ENCODE results near the gene NDUFS2. TPM values are rescaled to one million over a fixed set of nuclear protein-coding genes. Genes with fewer than 3 reads are reported as not detected.
"Not testable (repeated sequence)": the region's sequence is repeated elsewhere in the genome, so short reads cannot be mapped to it uniquely, and the experiment has no call there.

The NDUFS2 gene
- total RNA-seq, 2 experiments from 2014 or later, result 69.4 to 83.9 TPM

DNA sequence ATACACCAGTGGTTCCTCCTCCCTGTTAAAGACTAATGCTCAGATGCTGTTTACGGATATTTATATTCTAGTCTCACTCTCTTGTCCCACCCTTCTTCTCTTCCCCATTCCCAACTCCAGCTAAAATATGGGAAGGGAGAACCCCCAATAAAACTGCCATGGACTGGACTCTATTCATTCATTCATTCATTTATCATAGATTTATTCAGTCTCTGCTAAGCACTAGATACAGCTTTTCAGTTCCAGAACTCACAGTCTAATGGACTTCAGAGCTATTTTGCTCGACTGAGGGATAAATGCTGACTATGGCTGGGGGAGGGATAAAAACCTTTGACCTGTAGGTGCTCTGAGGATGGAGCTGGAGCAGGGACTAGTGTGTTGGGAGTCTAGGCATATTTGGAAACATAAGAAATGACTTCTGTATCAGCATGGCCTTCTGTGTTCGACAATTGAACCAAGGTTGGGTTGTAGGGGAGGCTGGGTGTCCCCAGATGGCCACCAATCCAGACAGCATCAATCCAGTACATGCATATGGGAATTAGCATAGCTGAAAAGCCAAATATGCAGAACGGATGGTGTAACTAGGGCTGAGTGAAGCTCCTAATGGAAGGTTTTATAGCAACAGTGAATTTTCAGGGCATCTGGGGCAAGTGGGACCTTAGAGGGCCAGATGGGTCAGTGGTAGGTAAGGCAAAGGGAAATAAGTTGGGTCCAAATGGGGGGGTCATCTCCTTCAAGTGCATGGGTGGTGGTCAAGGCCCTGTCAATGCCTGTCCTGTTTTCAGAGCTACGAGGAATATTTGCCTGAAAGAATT is 17.1 kb downstream of the NDUFS2 start:
- CTCF ChIA-PET, result interaction anchor here (0.8 to 10.9 kb wide), 7 partner anchors 9 to 162 kb away, joined by 3 to 110 read pairs (median 10); partner anchors contain the start of gene NDUFS2
- no peak for DNase-seq
- ATAC-seq, result no peak
- no peak overlapping the region for H3K4me3 Mint-ChIP-seq
- H3K27ac Mint-ChIP-seq, result no peak overlapping the region
- no peaks in the 10 kb centered on the region for H3K9me3 Mint-ChIP-seq (ENCODE audit: low read depth)
- no peaks in the 10 kb centered on the region for H3K27me3 Mint-ChIP-seq
- H3K4me1 Mint-ChIP-seq, result peaks cover 32% of the 10 kb centered on the region
- peaks cover 7% of the 10 kb centered on the region for H3K36me3 Mint-ChIP-seq

DNA sequence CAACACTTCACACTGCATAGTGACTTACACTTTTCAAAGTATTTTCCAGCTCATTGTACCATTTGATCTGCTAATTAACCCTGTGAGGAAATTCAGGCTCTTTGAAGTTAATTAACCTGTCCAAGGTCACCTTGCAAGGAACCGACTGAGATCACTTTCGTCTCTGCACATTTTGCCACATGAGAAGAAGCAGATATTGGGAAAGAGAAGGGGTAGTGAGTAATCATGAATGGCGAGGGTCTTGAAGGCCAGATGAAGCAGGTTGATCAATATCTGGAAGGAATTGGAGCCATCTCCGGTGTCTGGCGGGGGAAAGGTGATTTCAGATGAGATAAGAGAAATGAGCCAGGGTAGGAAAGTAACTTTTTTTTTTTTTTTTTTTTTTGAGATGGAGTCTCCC is 17.8 kb downstream of the NDUFS2 start:
- H3K27me3 Mint-ChIP-seq, result no peaks in the 10 kb centered on the region
- ATAC-seq, result no peak
- no peak overlapping the region for H3K4me3 Mint-ChIP-seq
- peaks cover 3% of the 10 kb centered on the region for H3K36me3 Mint-ChIP-seq
- DNase-seq, result no peak
- no peak overlapping the region for H3K27ac Mint-ChIP-seq
- peaks cover 29% of the 10 kb centered on the region for H3K4me1 Mint-ChIP-seq
- CTCF ChIA-PET, result interaction anchor here (1.0 to 10.9 kb wide), 6 partner anchors 9 to 86 kb away, joined by 3 to 110 read pairs (median 11); partner anchors contain the start of gene NDUFS2
- no peaks in the 10 kb centered on the region for H3K9me3 Mint-ChIP-seq (ENCODE audit: low read depth)

DNA sequence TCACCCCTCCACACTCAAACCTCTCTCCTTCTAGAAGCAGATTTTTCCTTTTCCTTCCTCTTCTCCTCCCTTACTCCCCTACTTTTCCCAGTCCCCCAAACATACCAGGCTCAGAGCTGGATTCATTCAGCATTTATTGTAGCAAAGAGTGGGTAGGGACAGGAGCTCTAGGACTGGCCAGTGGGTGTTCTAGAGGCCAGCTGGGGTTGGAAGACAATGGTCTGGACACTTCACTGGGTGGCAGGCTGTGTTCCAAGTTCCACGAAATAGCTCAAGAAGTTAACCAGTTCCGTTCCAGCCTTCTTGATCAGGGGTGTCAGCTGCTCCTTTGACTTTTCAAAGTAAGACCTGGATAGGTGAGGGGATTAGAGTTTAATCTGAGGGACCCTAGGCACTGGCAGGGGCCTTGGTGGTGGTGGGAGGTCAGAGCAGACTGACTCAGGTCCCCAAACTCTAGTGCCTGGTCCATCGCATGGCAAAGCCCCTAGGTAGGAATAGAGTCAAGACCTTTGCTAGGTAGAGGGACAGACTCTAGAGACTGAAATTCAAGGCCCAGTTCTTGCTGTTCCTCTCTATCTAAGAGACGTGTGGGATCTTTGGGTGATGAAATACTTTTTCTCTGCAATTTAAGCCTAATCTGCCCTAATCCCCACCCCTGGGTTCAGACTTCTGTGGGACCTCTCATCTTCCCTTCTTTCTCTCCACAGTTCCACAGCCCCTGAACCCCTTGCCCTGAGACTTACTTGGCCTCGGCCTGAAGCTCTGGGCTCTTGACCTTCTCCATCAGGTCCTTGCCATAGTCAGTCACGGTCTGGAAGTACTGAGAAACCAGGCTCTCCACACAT is 20.2 kb downstream of the NDUFS2 start:
- H3K27ac Mint-ChIP-seq, result no peak overlapping the region
- CTCF ChIA-PET, result interaction anchor here (0.6 to 11.7 kb wide), 6 partner anchors 12 to 163 kb away, joined by 3 to 215 read pairs (median 4); no protein-coding TSS in a partner anchor
- DNase-seq (no peak), ATAC-seq (no peak)
- no peaks in the 10 kb centered on the region for H3K9me3 Mint-ChIP-seq (ENCODE audit: low read depth)
- H3K36me3 Mint-ChIP-seq, result no peaks in the 10 kb centered on the region
- no peaks in the 10 kb centered on the region for H3K27me3 Mint-ChIP-seq
- H3K4me3 Mint-ChIP-seq, result no peak overlapping the region
- peaks cover 32% of the 10 kb centered on the region for H3K4me1 Mint-ChIP-seq

DNA sequence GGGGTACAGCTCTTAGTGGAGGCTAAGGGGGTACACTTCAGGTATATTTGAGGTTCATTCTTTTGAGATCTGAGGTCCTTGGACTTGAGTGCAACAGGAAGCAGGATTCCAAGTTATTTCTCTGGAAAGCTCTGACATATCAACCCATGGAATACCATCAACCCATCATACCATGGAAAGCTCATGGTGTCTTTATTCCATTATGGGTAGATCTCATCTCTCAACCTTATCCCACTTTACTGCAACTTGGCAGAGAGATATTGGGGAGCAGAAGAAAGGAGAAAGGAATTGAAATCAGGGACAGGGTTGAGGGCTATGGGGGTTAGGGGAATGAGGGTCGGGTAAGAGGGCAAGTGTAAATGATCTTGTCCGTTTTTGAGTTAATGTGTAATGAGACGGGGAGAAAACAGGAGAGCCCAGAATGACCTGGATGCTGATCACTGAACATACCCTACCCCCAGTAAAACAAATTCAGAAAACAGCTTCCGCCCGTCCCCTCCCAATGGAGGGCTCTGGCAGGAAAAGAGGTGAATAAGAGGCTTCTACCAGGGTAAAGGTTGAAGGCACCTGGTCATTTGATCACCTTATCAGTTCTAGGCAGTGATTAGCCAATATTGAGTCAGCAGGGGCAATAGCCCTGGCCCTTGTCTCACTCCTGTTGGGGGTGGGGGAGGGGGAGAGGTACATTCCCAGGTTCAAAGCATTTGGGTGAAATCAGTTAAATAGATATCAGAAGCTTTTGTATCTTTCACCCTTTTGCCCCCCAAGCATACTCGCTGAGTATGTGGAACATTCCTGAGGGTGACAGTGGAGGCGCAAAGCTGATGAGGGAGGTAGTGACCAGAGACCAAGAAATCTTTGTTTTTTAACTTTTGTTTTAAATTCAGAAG is 21.9 kb downstream of the NDUFS2 start:
- Mint-ChIP-seq H3K4me1 (peaks cover 32% of the 10 kb centered on the region), H3K27me3 (no peaks in the 10 kb centered on the region), H3K9me3 (ENCODE audit: low read depth) (no peaks in the 10 kb centered on the region), H3K36me3 (peaks cover 1% of the 10 kb centered on the region), H3K27ac (no peak overlapping the region), H3K4me3 (no peak overlapping the region)
- ATAC-seq (no peak), DNase-seq (no peak)
- CTCF ChIA-PET, result interaction anchor here (1.0 to 11.7 kb wide), 8 partner anchors 13 to 161 kb away, joined by 3 to 215 read pairs (median 50); partner anchors contain the start of genes CFAP126, NDUFS2 and PPOX

DNA sequence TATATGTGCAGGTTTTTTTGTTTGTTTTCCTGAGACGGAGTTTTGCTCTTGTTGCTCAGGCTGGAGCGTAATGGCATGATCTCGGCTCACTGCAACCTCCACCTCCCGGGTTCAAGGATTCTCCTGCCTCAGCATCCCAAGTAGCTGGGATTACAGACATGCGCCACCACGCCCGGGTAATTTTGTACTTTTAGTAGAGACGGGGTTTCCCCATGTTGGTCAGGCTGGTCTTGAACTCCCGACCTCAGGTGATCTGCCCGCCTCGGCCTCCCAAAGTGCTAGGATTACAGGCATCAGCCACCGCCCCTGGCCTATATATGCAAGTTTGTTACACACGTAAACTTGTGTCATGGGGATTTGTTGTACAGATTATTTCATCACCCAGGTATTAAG is 22.5 kb downstream of the NDUFS2 start:
- H3K9me3 Mint-ChIP-seq (ENCODE audit: low read depth); H3K36me3 Mint-ChIP-seq; ATAC-seq; H3K27ac Mint-ChIP-seq; H3K27me3 Mint-ChIP-seq; DNase-seq; H3K4me3 Mint-ChIP-seq: not testable (repeated sequence)
- CTCF ChIA-PET, result interaction anchor here (0.6 to 11.7 kb wide), 12 partner anchors 8 to 160 kb away, joined by 4 to 215 read pairs (median 24); partner anchors contain the start of genes CFAP126, FCER1G, NDUFS2 and PPOX
- H3K4me1 Mint-ChIP-seq, result peaks cover 32% of the 10 kb centered on the region

DNA sequence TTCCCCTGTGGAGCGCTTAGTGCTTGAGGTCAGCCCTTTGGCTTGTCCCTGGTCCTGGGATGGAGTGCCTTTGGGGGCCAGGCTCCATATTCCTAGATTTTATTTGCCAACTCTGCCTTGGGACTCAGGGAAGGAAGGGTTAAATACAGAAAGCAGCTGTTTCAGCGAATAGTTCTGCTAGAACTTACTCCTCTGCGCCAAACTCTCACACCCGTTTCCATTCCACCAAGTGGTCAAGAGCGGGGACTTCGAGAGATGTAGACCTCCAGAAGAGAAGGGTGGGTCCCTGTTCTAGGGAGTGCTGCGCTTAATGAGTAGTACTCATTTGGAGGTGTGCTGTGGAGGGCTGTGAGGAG is 23.0 kb downstream of the NDUFS2 start:
- H3K9me3 Mint-ChIP-seq (ENCODE audit: low read depth), result no peaks in the 10 kb centered on the region
- no peak for DNase-seq
- H3K4me1 Mint-ChIP-seq, result peaks cover 32% of the 10 kb centered on the region
- H3K27ac Mint-ChIP-seq, result peak overlapping the region; percentile 93
- peak overlapping the region; percentile 95 for H3K4me3 Mint-ChIP-seq
- H3K27me3 Mint-ChIP-seq, result no peaks in the 10 kb centered on the region
- ATAC-seq, result no peak
- H3K36me3 Mint-ChIP-seq, result peaks cover 2% of the 10 kb centered on the region
- CTCF ChIA-PET, result interaction anchor here (0.6 to 11.7 kb wide), 37 partner anchors 9 to 514 kb away, joined by 3 to 215 read pairs (median 6); partner anchors contain the start of genes ADAMTS4, B4GALT3, CFAP126 and FCER1G

DNA sequence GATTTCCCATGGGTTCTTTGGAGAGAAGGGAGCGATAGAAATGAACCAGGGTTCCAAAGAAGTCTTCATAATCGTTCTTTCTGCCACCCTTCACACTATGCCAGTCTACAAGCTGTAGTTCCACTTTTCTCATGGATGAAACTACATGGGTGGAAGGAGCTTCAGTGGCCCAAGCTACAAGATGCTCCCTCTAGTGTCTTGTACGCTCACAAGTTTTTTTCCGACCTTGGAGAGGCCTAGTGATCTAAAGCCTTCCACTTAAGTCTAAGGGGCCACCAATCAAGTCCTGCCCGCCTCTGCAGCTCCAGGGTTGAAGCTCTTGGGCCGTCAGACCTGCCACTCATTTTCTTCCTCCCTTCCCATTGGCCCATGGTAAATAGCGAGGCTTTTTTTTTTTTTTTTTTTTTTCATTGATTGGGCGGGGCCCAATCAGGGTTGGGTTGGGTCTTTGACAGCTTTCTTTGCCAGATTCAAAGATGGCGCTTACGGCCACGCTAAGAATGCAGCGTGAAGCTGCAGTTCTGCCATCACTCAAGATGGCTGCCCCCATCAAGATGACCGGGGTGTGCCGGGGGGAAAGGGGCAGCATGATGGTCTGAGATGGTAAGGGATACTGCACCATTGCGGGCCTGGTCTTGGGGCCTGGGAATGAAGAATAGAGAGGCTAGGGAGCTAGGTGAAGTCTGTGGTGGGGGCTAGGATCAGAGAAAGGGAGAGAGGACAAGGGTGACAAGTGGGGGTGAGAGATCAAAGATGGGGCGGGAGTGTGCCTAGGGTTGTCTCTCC is 23.6 kb downstream of the NDUFS2 start, which contains the start of gene TOMM40L:
Gene TOMM40L, plus strand, starts transcription at position 527 of the 786 bp plus-strand sequence. CDS start 430 bp downstream, outside the sequence.
- H3K4me1 Mint-ChIP-seq, result peaks cover 32% of the 10 kb centered on the region
- H3K27me3 Mint-ChIP-seq, result no peaks in the 10 kb centered on the region
- H3K4me3 Mint-ChIP-seq, result peak within 1 kb of the TSS; percentile 95
- no peaks in the 10 kb centered on the region for H3K9me3 Mint-ChIP-seq (ENCODE audit: low read depth)
- peak within 1 kb of the TSS; percentile 93 for H3K27ac Mint-ChIP-seq
- CTCF ChIA-PET, result interaction anchor here (0.6 to 11.7 kb wide), 38 partner anchors 8 to 514 kb away, joined by 3 to 215 read pairs (median 6); partner anchors contain the start of genes ADAMTS4, B4GALT3, CFAP126 and FCER1G
- H3K36me3 Mint-ChIP-seq, result peaks cover 3% of the 10 kb centered on the region
- peak; percentile 98 for ATAC-seq
- peak; percentile 97 for DNase-seq

DNA sequence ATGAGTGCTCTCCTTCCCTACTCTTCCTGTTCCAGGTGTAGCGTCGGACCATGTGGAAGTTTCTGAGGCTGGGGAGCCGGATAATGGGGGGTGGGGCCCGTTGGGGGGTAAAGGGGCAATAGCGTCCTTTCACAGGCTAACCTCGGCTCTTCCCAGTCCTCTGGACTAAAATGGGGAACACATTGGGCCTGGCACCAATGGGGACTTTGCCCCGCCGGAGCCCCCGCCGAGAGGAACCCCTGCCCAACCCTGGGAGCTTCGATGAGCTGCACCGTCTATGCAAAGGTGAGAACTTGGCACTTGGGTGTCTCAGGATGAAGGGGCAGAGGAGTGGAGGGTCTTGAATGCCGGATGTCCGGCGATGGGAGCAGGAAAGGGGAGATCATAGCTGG is 24.1 kb downstream of the NDUFS2 start:
- H3K27me3 Mint-ChIP-seq, result no peaks in the 10 kb centered on the region
- peaks cover 3% of the 10 kb centered on the region for H3K36me3 Mint-ChIP-seq
- CTCF ChIA-PET, result interaction anchor here (0.6 to 11.7 kb wide), 31 partner anchors 10 to 513 kb away, joined by 3 to 215 read pairs (median 9); partner anchors contain the start of genes ADAMTS4, B4GALT3, CFAP126 and FCER1G
- peak overlapping the region; percentile 93 for H3K27ac Mint-ChIP-seq
- H3K4me1 Mint-ChIP-seq, result peaks cover 33% of the 10 kb centered on the region
- H3K4me3 Mint-ChIP-seq, result peak overlapping the region; percentile 95
- no peaks in the 10 kb centered on the region for H3K9me3 Mint-ChIP-seq (ENCODE audit: low read depth)
- no peak for ATAC-seq
- DNase-seq, result peak; percentile 49

DNA sequence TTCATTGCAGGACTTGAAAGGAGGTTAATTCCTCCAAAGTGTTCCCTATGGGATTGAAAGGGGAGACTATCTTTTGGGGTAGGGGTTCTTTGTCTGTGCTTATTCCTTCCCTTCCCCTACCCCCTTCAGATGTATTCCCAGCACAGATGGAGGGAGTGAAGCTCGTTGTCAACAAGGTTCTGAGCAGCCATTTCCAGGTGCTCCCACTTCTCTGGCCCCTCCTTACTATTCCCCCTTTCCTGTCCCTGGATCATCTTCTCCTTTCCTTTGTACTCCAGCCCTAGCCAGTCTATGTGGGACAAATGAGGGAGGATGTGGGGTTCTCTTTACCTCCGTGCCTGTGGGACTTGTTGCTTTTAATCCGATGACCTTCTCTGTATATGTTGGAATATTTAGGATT is 24.6 kb downstream of the NDUFS2 start:
- H3K27me3 Mint-ChIP-seq, result no peaks in the 10 kb centered on the region
- peaks cover 32% of the 10 kb centered on the region for H3K4me1 Mint-ChIP-seq
- CTCF ChIA-PET, result interaction anchor here (0.8 to 11.7 kb wide), 17 partner anchors 10 to 174 kb away, joined by 3 to 215 read pairs (median 20); partner anchors contain the start of genes ADAMTS4, CFAP126, FCER1G and NDUFS2
- no peaks in the 10 kb centered on the region for H3K9me3 Mint-ChIP-seq (ENCODE audit: low read depth)
- DNase-seq, result no peak
- H3K36me3 Mint-ChIP-seq, result peaks cover 3% of the 10 kb centered on the region
- H3K4me3 Mint-ChIP-seq, result peak overlapping the region; percentile 95
- peak overlapping the region; percentile 93 for H3K27ac Mint-ChIP-seq
- ATAC-seq, result no peak

DNA sequence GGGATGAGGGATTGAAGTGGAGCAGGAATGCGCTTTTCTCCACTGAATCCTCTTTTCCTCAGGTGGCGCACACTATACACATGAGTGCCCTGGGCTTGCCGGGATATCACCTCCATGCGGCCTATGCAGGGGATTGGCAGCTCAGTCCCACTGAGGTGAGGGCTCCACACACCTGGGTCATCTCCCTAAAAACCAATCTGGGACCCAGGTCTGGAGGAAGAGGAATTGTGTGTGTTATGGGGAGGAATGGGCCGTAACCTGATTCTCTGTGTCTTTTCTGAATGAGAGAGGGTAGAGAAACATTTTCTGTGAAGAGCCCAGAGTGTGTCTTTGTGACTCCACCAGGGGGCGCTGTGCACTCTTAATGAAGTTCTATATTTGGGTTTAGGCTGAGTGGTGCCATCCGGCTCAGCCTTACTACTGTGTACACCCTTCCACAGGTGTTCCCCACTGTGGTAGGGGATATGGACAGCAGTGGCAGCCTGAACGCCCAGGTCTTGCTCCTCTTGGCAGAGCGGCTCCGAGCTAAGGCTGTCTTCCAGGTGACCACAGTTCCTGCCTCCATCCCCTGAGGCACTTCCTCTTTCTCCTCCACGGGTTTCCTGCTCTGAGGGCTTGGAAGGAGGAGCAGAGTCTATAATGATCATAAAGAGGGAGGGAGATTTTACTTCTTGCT is 25.2 kb downstream of the NDUFS2 start:
- ATAC-seq (peak; percentile 40), DNase-seq (peak; percentile 92)
- Mint-ChIP-seq H3K4me3 (peak overlapping the region; percentile 95), H3K36me3 (peaks cover 3% of the 10 kb centered on the region), H3K27ac (peak overlapping the region; percentile 93), H3K4me1 (peaks cover 30% of the 10 kb centered on the region), H3K9me3 (ENCODE audit: low read depth) (no peaks in the 10 kb centered on the region), H3K27me3 (no peaks in the 10 kb centered on the region)
- CTCF ChIA-PET, result interaction anchor here (0.8 to 11.7 kb wide), 18 partner anchors 9 to 173 kb away, joined by 3 to 215 read pairs (median 13); partner anchors contain the start of genes B4GALT3, CFAP126, NDUFS2 and PPOX

DNA sequence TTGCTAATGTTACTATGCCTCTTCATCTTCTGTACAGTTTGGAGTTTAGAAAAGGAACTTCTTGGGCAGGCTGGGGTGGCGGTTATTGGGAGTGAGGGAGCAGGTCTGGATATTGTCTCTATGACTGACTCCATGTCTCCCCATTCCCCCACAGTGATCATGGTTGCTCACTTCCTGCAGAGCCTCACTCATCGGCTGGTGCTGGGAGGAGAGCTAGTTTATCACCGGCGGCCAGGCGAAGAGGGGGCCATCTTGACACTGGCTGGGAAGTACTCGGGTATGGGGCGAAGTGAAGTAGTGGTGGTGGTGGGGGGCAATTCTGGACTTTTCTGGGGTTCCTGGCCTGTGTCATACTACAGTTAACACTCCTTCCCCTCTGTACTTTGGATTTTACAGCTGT is 25.9 kb downstream of the NDUFS2 start:
- DNase-seq (no peak), ATAC-seq (no peak)
- no peaks in the 10 kb centered on the region for H3K27me3 Mint-ChIP-seq
- no peak overlapping the region for H3K4me3 Mint-ChIP-seq
- H3K4me1 Mint-ChIP-seq, result peaks cover 30% of the 10 kb centered on the region
- H3K27ac Mint-ChIP-seq, result peak overlapping the region; percentile 93
- H3K9me3 Mint-ChIP-seq (ENCODE audit: low read depth), result no peaks in the 10 kb centered on the region
- CTCF ChIA-PET, result interaction anchor here (0.9 to 11.7 kb wide), 11 partner anchors 8 to 157 kb away, joined by 3 to 215 read pairs (median 12); partner anchors contain the start of genes B4GALT3, NDUFS2 and PPOX
- H3K36me3 Mint-ChIP-seq, result peaks cover 3% of the 10 kb centered on the region

Data from activated CD8-positive, alpha-beta memory T cell treated with anti-CD3 and anti-CD28 coated beads, Interleukin-2, amount 10 ng/mL, durations not matched to agents 7 days and 5 days (primary cell).